Activated naive CD4-positive, alpha-beta T cell treated with anti-CD3 and anti-CD28 coated beads, Interleukin-2, amount 10 ng/mL, durations not matched to agents 7 days and 5 days (primary cell): ENCODE results near the gene MRI1.
A peak's percentile ranks its signal among the peaks of the same experiment; 100 is the strongest.
"Not testable (repeated sequence)": the region's sequence is repeated elsewhere in the genome, so short reads cannot be mapped to it uniquely, and the experiment has no call there.

Experiments used
- CTCF ChIA-PET: fragments of 350-600 bp; sonication (Branson Sonifier 250); formaldehyde crosslinking; loops from one replicate; lab custom pipeline; 2021; ENCODE audit warnings: antibody characterized with exemption; lab: Charles Lee
- DNase-seq: peaks from one replicate; pipeline ENCODE4 v3.0.0-alpha.2; 2020
- H3K27ac Mint-ChIP-seq: one replicate; pipeline ENCODE4 v1.8.0; 2021; ENCODE audit warnings: mild to moderate bottlenecking, moderate library complexity, mixed read lengths
- H3K27me3 Mint-ChIP-seq: one replicate; pipeline ENCODE4 v1.8.0; 2021; ENCODE audit warnings: mild to moderate bottlenecking, mixed read lengths
- H3K36me3 Mint-ChIP-seq: one replicate; pipeline ENCODE4 v1.8.0; 2021; ENCODE audit warnings: mixed read lengths
- H3K4me1 Mint-ChIP-seq: one replicate; pipeline ENCODE4 v1.8.0; 2021; ENCODE audit warnings: mixed read lengths
- H3K4me3 Mint-ChIP-seq: one replicate; pipeline ENCODE4 v1.8.0; 2021; ENCODE audit warnings: mild to moderate bottlenecking, moderate library complexity, mixed read lengths
- H3K9me3 Mint-ChIP-seq: one replicate; pipeline ENCODE4 v1.8.0; 2021; ENCODE audit warnings: mixed read lengths

Gene MRI1

DNA sequence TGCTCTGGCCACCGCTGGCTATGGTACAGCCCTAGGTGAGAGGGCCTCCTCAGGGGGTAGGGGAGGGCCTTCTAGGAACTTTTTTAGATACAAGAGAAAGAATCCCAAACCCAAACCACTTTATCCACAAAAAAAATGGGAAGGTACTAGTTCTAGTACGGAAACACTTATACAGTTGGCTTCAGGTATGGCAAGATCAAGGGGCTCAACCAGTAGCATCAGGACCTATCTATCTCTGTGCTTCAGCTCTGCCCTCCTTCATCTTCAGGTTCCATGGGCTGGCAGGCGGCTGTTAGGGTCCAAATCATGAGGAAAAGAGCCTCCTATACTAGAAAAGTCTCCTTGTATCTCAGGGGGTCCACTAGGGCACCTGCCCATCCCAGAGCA, 1.8 kb downstream of the MRI1 start:
- no peak for DNase-seq
- Mint-ChIP-seq H3K9me3 (no peaks in the 10 kb centered on the region), H3K27ac (no peak overlapping the region), H3K27me3 (no peaks in the 10 kb centered on the region), H3K4me1 (peaks cover 21% of the 10 kb centered on the region), H3K4me3 (peak overlapping the region; percentile 75), H3K36me3 (peaks cover 16% of the 10 kb centered on the region)
- CTCF ChIA-PET = no interaction called here

DNA sequence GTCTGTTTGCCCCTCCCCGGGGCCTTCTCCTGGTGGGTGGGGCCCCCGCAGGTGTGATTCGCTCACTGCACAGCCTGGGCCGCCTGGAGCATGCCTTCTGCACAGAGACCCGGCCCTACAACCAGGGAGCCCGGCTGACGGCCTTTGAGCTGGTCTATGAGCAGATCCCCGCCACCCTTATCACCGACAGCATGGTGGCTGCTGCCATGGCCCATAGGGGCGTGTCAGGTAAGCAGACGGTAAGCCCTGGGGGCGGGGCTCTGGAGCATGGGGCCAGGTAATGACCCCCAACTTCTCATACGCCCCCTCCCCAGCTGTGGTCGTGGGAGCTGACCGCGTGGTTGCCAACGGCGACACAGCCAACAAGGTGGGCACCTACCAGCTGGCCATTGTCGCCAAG, 4.2 kb downstream of the MRI1 start:
- H3K4me1 Mint-ChIP-seq = peaks cover 19% of the 10 kb centered on the region
- CTCF ChIA-PET = no interaction called here
- no peaks in the 10 kb centered on the region for H3K9me3 Mint-ChIP-seq
- peaks cover 10% of the 10 kb centered on the region for H3K36me3 Mint-ChIP-seq
- H3K4me3 Mint-ChIP-seq = no peak overlapping the region
- H3K27me3 Mint-ChIP-seq = no peaks in the 10 kb centered on the region
- H3K27ac Mint-ChIP-seq = no peak overlapping the region
- no peak for DNase-seq

DNA sequence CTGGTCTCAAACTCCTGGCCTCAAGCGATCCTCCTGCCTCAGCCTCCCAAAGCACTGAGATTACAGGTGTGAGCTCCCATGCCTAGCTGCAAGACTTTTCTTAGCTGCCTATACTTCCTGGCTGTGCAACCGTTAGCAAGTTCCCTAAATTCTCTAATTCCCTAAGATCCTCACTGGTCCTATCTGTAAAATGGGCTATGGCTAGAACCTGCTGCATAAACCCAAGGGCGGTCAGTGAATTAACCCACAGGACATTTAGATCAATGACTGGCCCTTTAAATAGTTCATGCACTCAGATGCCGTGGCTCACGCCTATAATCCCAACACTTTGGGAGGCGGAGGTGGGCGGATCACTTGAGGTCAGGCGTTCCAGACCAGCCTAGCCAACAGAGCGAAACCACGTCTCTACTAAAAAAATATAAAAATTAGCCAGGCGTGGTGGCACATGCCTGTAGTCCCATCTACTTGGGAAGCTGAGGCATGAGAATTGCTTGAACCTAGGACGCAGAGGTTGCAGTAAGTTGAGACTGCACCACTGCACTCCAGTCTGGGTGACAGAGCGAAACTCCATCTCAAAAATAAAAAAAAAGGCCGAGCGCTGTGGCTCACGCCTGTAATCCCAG, 5.8 kb downstream of the MRI1 start:
- Mint-ChIP-seq H3K36me3 (peaks cover 15% of the 10 kb centered on the region), H3K27me3 (no peaks in the 10 kb centered on the region), H3K4me1 (peaks cover 22% of the 10 kb centered on the region), H3K9me3 (no peaks in the 10 kb centered on the region), H3K27ac (no peak overlapping the region), H3K4me3 (no peak overlapping the region)
- no peak for DNase-seq
- CTCF ChIA-PET = interaction anchor here (0.8 kb wide), 1 partner anchor 84 kb away, joined by 3 read pairs; no protein-coding TSS in a partner anchor

DNA sequence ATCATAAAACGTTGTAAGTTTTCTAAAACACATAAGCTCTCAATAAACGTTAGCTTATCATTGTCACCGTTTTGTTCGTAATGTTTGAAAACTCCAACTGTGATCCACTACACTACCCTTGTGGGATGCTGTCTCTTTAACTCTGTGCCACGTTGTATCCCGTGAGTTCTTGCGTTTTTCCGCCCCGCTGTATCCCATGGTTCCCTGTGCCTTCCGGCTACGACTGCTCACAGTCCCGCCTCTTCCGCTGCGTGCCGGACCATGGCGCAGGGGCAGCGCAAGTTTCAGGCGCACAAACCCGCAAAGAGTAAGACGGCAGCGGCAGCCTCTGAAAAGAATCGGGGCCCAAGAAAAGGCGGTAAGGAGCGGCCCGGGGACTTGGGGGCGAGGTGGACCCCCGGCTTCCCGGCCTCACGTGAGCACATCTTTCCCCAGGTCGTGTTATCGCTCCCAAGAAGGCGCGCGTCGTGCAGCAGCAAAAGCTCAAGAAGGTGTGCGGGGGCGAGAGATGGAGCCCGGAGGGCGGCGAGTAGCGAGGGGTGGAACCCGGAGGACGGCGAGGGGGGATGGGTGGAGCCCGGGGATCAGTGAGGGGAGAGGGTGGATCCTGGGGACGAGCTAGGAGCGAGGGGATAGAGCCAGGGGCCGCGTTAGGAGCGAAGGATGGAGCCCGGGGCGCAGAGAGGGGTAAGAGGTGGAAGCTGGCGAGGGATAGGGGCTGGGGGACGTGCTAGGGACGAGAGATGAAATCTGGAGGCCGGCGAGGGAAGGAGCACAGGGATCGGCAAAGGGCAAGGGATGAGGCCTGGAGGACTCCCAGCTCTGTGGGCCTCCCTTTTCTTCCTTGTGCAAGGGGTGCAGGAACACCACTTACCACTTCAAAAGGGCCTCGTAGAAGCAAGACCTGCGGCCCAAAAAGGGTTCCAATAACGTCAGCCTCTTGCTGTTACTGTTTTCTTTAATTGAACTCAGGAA, 10.2 kb downstream of the MRI1 start, which contains the start of gene C19orf53:
TSS of gene C19orf53 (plus strand) at position 240 of the 975 bp plus-strand sequence. CDS start at position 262, 22 bp downstream.
- CTCF ChIA-PET = interaction anchor here (0.7 to 2.3 kb wide), 5 partner anchors 9 to 497 kb away, joined by 3 to 8 read pairs (median 5); no protein-coding TSS in a partner anchor
- Mint-ChIP-seq H3K9me3 (no peaks in the 10 kb centered on the region), H3K27ac (peak within 1 kb of the TSS; percentile 90), H3K36me3 (peaks cover 36% of the 10 kb centered on the region), H3K4me3 (peak within 1 kb of the TSS; percentile 97), H3K27me3 (no peaks in the 10 kb centered on the region), H3K4me1 (peaks cover 25% of the 10 kb centered on the region)
- DNase-seq = peak; percentile 94

DNA sequence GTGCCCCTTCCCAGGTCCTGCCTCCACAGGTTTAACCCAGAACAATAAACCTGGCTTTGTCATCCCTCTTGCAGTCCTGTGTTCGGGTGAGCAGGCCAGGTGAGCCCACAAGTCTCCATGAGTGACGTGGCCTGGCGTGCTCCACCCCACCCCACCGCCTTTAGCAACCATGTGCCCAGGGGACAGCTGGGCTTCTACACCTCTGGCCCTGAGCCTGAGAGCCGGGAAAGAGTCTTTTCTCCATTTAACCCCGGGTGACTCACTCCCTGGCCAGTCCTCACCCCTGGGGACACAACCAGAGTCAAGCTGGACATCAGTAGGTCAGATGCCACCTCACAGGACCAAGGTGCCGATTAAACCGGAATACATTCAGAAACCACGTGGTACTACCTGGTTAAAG, 14.1 kb downstream of the MRI1 start:
- H3K9me3 Mint-ChIP-seq = no peaks in the 10 kb centered on the region
- H3K4me1 Mint-ChIP-seq = peaks cover 30% of the 10 kb centered on the region
- H3K27me3 Mint-ChIP-seq = no peaks in the 10 kb centered on the region
- H3K27ac Mint-ChIP-seq = no peak overlapping the region
- peaks cover 33% of the 10 kb centered on the region for H3K36me3 Mint-ChIP-seq
- CTCF ChIA-PET = interaction anchor here (1.3 kb wide), 1 partner anchor 84 kb away, joined by 5 read pairs; no protein-coding TSS in a partner anchor
- no peak overlapping the region for H3K4me3 Mint-ChIP-seq
- no peak for DNase-seq

DNA sequence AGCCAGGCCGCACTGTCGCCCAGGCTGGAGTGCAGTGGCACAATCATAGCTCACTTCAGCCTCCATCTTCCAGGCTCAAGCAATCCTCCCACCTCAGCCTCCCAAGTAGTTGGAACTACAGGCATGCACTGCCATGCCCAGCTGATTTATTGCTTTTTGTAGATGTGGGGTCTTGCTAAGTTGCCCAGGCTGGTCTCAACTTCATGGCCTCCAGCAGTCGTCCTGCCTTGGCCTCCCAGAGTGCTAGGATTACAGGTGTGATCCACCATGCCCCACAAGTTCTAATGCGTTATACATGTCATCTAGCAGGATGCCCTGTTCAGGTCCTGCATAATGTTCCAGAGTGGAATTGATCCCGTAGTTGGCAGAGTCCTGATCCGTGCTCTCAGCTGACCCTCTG, 14.5 kb downstream of the MRI1 start:
- Mint-ChIP-seq H3K4me3 (no peak overlapping the region), H3K9me3 (no peaks in the 10 kb centered on the region), H3K4me1 (peaks cover 34% of the 10 kb centered on the region), H3K27ac (no peak overlapping the region), H3K27me3 (no peaks in the 10 kb centered on the region), H3K36me3 (peaks cover 33% of the 10 kb centered on the region)
- DNase-seq = no peak
- CTCF ChIA-PET = interaction anchor here (1.3 kb wide), 1 partner anchor 83 kb away, joined by 5 read pairs; no protein-coding TSS in a partner anchor

DNA sequence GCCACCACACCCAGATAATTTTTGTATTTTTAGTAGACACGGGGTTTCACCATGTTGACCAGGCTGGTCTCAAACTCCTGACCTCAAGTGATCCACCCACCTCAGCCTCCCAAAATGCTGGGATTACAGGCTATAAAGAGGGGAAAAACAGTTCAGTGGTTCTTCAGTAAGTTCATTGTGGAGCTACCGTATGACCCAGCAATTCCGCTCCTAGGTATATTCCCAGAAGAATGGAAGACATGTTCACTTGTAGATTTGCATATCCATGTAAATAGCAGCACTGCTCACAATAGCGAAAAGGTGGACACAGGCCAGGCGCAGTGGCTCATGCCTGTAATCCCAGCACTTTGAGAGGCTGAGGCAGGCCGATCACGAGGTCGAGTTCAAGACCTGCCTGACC, 15.5 kb downstream of the MRI1 start:
- H3K27me3 Mint-ChIP-seq, H3K4me3 Mint-ChIP-seq, DNase-seq, CTCF ChIA-PET, H3K27ac Mint-ChIP-seq, H3K9me3 Mint-ChIP-seq: not testable (repeated sequence)
- Mint-ChIP-seq H3K4me1 (peaks cover 33% of the 10 kb centered on the region), H3K36me3 (peaks cover 29% of the 10 kb centered on the region)

DNA sequence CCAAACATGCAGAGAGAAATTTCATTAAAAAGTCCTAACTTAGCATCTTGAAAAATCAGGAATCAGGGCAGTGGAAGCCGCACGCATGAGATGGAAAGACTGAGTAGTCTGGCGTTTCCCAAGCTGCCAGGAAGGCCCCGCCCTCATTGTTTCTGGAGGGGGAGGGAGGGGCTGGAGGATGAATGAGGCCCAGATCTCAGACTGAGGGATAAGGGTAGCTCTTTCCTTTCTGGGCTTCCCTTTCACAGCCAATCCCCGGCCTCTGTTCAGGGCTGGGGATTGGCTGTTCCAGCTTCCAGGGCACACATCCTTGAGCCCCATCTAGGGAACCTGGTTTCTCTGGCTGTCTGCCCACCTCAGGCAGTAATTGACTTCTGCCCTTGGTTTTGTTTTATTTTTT, 17.2 kb downstream of the MRI1 start:
- H3K4me1 Mint-ChIP-seq = peaks cover 25% of the 10 kb centered on the region
- H3K27ac Mint-ChIP-seq = no peak overlapping the region
- H3K4me3 Mint-ChIP-seq = no peak overlapping the region
- H3K9me3 Mint-ChIP-seq = no peaks in the 10 kb centered on the region
- no peaks in the 10 kb centered on the region for H3K27me3 Mint-ChIP-seq
- DNase-seq = no peak
- CTCF ChIA-PET = interaction anchor here (9.1 kb wide), 1 partner anchor 82 kb away, joined by 150 read pairs; no protein-coding TSS in a partner anchor
- H3K36me3 Mint-ChIP-seq = peaks cover 16% of the 10 kb centered on the region

DNA sequence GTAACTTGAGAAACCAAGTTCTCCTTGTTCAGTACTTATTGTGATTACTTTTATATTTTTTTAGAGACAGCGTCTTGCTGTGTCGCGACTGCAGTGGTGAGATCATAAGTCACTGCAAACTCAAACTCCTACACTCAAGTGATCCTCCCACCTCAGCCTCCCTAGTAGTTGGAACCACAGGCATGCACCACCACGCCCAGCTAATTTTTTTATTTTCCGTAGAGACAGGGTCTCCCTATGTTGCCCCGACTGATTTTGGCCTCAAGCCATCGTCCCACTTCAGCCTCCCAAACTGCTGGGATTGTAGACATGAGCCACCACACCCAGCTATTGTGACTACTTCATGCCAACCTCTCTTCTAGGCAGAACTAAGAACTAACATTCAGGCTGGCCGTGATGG, 18.2 kb downstream of the MRI1 start:
- H3K4me3 Mint-ChIP-seq = no peak overlapping the region
- peaks cover 30% of the 10 kb centered on the region for H3K4me1 Mint-ChIP-seq
- CTCF ChIA-PET = interaction anchor here (9.1 kb wide), 1 partner anchor 81 kb away, joined by 150 read pairs; no protein-coding TSS in a partner anchor
- DNase-seq = no peak
- H3K27ac Mint-ChIP-seq = no peak overlapping the region
- H3K27me3 Mint-ChIP-seq = no peaks in the 10 kb centered on the region
- H3K9me3 Mint-ChIP-seq = no peaks in the 10 kb centered on the region
- H3K36me3 Mint-ChIP-seq = peaks cover 13% of the 10 kb centered on the region

DNA sequence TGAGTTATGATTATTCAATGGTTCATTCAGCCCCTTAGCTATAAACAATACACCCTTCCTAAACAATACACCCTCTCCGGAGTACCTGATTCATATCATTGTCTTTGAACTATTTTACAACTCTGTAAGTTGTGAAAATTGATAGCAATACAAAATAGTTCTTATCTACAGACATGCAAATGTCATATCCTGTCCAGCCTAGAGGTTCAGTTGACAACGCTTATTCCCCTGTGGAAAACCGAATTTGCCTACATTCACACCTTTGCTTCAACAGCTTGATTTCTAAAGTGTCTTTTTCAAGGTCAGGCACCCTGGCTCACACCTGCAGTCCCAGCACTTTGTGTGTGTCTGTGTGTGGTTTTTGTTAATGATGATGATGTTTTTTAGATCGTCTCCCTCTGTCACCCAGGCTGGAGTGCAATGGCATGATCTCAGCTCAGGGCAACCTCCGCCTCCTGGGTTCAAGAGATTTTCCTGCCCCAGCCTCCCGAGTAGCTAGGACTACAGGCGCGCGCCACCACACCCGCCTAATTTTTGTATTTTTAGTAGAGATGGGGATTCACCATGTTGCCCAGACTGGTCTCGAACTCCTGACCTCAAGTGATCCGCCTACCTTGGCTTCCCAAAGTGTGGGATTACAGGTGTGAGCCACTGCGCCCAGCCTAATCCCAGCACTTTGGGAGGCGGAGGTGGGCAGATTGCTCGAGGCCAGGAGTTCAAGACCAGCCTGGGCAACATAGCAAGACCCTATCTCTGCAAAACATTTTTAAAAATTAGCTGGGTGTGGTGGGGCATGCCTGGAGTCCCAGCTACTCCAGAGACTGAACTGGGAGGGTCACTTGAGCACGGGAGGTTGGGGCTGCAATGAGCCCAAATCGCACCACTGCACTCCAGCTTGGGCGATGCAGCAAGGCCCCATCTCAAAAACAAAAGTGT, 19.5 kb downstream of the MRI1 start:
- Mint-ChIP-seq H3K27me3 (no peaks in the 10 kb centered on the region), H3K27ac (no peak overlapping the region), H3K4me1 (peaks cover 43% of the 10 kb centered on the region), H3K4me3 (no peak overlapping the region), H3K9me3 (no peaks in the 10 kb centered on the region), H3K36me3 (peaks cover 7% of the 10 kb centered on the region)
- CTCF ChIA-PET = interaction anchor here (0.6 to 9.1 kb wide), 8 partner anchors 9 to 85 kb away, joined by 3 to 150 read pairs (median 4); partner anchors contain the start of genes C19orf53 and MRI1
- DNase-seq = no peak

DNA sequence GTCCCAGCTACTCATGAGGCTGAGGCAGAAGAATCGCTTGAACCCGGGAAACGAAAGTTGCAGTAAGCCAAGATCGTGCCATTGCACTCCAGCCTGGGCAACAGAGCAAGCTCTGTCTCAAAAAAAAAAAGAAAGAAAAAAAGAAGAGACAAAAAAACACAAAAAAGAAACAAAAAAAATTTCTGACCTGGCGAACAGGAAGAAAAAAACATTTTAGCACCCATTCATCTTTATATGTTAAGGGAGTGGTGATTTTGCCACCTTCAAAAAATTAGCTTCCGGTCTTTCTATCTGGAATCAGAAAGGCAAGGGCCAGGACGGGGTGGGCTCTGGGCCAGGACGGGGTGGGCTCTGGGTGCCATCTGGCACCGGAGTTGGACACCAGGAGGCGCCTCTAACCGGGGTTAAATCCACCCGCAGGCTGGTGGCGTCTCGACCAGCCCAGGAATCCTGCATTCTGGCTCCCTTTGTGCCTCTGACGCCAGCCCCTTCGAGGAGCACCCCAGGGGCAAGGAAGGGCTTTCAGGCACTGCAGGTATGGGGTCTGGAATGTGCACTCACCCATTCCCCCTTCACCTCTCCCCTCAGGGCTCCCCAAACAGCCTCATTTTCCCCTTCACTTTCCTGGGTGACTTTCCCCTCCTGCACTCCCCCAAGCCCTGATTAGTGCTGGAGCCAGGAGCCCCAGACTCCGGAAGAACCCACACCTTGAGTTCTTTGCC, 20.6 kb downstream of the MRI1 start:
- H3K27me3 Mint-ChIP-seq = no peaks in the 10 kb centered on the region
- peak overlapping the region; percentile 45 for H3K27ac Mint-ChIP-seq
- CTCF ChIA-PET = interaction anchor here (0.7 to 9.1 kb wide), 9 partner anchors 9 to 78 kb away, joined by 3 to 150 read pairs (median 4); partner anchors contain the start of gene MRI1
- H3K4me3 Mint-ChIP-seq = peak overlapping the region; percentile 41
- H3K4me1 Mint-ChIP-seq = peaks cover 48% of the 10 kb centered on the region
- peak; percentile 81 for DNase-seq
- no peaks in the 10 kb centered on the region for H3K9me3 Mint-ChIP-seq
- H3K36me3 Mint-ChIP-seq = peaks cover 2% of the 10 kb centered on the region

DNA sequence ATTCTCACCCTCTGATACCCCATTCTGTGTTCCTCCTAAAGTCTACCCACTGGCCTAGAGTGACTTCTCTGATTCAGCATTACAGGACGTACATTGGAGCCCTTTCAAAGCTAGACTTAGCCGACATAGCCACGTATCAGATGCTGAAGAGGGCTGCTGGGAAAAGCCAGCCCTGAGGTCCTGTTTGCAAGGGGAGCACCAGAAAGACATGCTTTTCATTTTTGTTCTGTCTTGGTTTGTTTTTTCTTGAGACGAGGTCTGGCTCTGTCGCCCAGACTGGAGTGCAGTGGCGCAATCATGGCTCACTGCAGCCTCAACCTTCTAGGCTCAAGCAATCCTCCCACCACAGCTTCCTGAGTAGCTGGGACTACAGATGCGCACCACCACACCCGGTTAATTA, 24.7 kb downstream of the MRI1 start:
- CTCF ChIA-PET = interaction anchor here (0.7 to 9.1 kb wide), 3 partner anchors 15 to 74 kb away, joined by 3 to 150 read pairs (median 4); no protein-coding TSS in a partner anchor
- DNase-seq = peak; percentile 60
- Mint-ChIP-seq H3K27me3 (no peaks in the 10 kb centered on the region), H3K4me3 (peak overlapping the region; percentile 35), H3K4me1 (peaks cover 50% of the 10 kb centered on the region), H3K27ac (peak overlapping the region; percentile 96), H3K36me3 (peaks cover 2% of the 10 kb centered on the region), H3K9me3 (no peaks in the 10 kb centered on the region)

DNA sequence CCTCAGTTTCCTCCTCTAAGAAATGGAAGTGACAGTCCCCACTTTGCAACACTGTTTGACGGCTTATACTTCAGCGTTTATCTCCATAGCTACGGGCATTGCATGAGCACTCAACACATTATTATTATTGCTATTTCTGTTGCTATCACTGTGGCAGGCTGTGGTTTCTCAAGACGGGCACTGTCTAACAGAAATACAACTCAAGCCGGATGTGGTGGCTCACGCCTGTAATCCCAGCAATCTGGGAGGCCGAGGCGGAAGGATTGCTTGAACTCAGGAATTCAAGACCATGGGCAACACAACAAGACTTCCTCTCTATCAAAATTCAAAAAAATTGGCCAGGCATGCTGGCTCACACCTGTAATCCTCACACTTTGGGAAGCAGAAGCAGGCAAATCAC, 26.0 kb downstream of the MRI1 start:
- no peak overlapping the region for H3K4me3 Mint-ChIP-seq

More for the DNA sequence above, 26.0 kb downstream of the MRI1 start:
- CTCF ChIA-PET = interaction anchor here (9.1 kb wide), 1 partner anchor 73 kb away, joined by 150 read pairs; no protein-coding TSS in a partner anchor
- H3K27me3 Mint-ChIP-seq = no peaks in the 10 kb centered on the region
- no peaks in the 10 kb centered on the region for H3K9me3 Mint-ChIP-seq
- peak overlapping the region; percentile 72 for H3K27ac Mint-ChIP-seq
- DNase-seq = no peak
- H3K36me3 Mint-ChIP-seq = peaks cover 5% of the 10 kb centered on the region
- H3K4me1 Mint-ChIP-seq = peaks cover 51% of the 10 kb centered on the region
